ENCODE measurements around the gene MEOX2. TPM values are rescaled to one million over a fixed set of nuclear protein-coding genes. Genes with fewer than 3 reads are reported as not detected.
A peak's percentile ranks its signal among the peaks of the same experiment; 100 is the strongest.

MEOX2 gene
- total RNA-seq, 1 experiment from 2014 or later = not detected

- H2AFZ ChIP-seq (ENCODE audit: low read length) = peak within 1 kb of the TSS; percentile 32
- H4K5ac ChIP-seq (ENCODE audit: insufficient read length, low read depth, low read length) = no peak within 1 kb of the TSS
- Mint-ChIP-seq H3K9me3 (no peaks in the 10 kb centered on the region), H3K27ac (peak within 1 kb of the TSS in 1 of 3 experiments; percentile 0; a peak in 1 of 7 replicates), H3K36me3 (ENCODE audit: insufficient read depth in 1 of 3, low read depth in 3 of 3) (no peaks in the 10 kb centered on the region; a peak in 1 of 7 replicates), H3K4me1 (peaks cover 5% of the 10 kb centered on the region in 2 experiments; a peak in 3 of 4 replicates), H3K4me3 (no peak within 1 kb of the TSS), H3K27me3 (ENCODE audit: low read depth) (no peaks in the 10 kb centered on the region)
- WGBS (ENCODE audit: extremely low coverage, insufficient read length, low lambda C conversion rate) = no CpG with 5 or more reads among the region's 5 CpGs
- H2BK12ac ChIP-seq (ENCODE audit: insufficient read length, low read depth, low read length) = no peak within 1 kb of the TSS
- H3K9me3 ChIP-seq (ENCODE audit: control insufficient read depth, low read depth, low read length) = no peaks in the 10 kb centered on the region
- no peak within 1 kb of the TSS for H2BK120ac ChIP-seq (ENCODE audit: low read depth, low read length, poor library complexity, severe bottlenecking)
- H4K91ac ChIP-seq (ENCODE audit: insufficient read length, low read depth, low read length) = no peak within 1 kb of the TSS
- no peak within 1 kb of the TSS for H3K27ac ChIP-seq (ENCODE audit: insufficient read length, low read depth, low read length)
- H3K79me1 ChIP-seq (ENCODE audit: insufficient read depth, low read depth, low read length, poor library complexity, severe bottlenecking) = no peaks in the 10 kb centered on the region
- H4K8ac ChIP-seq (replicated peaks; ENCODE audit: insufficient read length, low read depth, low read length) = no peak within 1 kb of the TSS
- H2BK5ac ChIP-seq (ENCODE audit: insufficient read length, low read length) = no peak within 1 kb of the TSS
- H2BK20ac ChIP-seq (ENCODE audit: low read depth, low read length, poor library complexity, severe bottlenecking) = no peak within 1 kb of the TSS
- no peaks in the 10 kb centered on the region for H3K4me1 ChIP-seq (ENCODE audit: insufficient read depth, low read length)
- H3K23me2 ChIP-seq (ENCODE audit: insufficient read length, low read depth, low read length, poor library complexity, severe bottlenecking) = no peaks in the 10 kb centered on the region
- no peak within 1 kb of the TSS for H3K23ac ChIP-seq (ENCODE audit: insufficient read length, low read depth, low read length)
- H3K9ac ChIP-seq (ENCODE audit: extremely low read depth, insufficient read length, low read length) = no peak within 1 kb of the TSS
- no peak within 1 kb of the TSS for H3K4ac ChIP-seq (ENCODE audit: low read depth, low read length)
- H3K14ac ChIP-seq (ENCODE audit: insufficient read depth, low read length) = no peak within 1 kb of the TSS
- no peak within 1 kb of the TSS for H2BK15ac ChIP-seq (ENCODE audit: low read depth, low read length)
- TF ChIP-seq CTCF (conservative IDR thresholded peaks at IDR 0.05) = no peak
- H4K20me1 ChIP-seq (ENCODE audit: control insufficient read depth, insufficient read depth, insufficient read length) = no peaks in the 10 kb centered on the region
- no peak within 1 kb of the TSS for H2AK5ac ChIP-seq (ENCODE audit: insufficient read length, low read length)
- H3K27me3 ChIP-seq (ENCODE audit: insufficient read depth, low read length) = no peaks in the 10 kb centered on the region
- H3K18ac ChIP-seq (ENCODE audit: insufficient read length, low read depth, low read length) = no peak within 1 kb of the TSS
- H3T11ph ChIP-seq (ENCODE audit: low read length) = no peak within 1 kb of the TSS
- no peak within 1 kb of the TSS for H3K4me2 ChIP-seq (ENCODE audit: insufficient read depth, insufficient read length, low read length)
- no peak for DNase-seq
- no peaks in the 10 kb centered on the region for H3K79me2 ChIP-seq (ENCODE audit: insufficient read depth, low read length)
- H3K56ac ChIP-seq (ENCODE audit: insufficient read length, low read depth, low read length) = no peak within 1 kb of the TSS
Measured at GRCh38 chr7:15561835-15562234, 124.6 kb downstream of the MEOX2 start, which contains the start of gene AGMO. Gene AGMO (minus strand): TSS chr7:15562015.

Other genes starting within 250 kb of the MEOX2 start
- gene AGMO, start 124.7 kb downstream of the MEOX2 start, total RNA-seq (2021) = 0.70 and 0.83 TPM in 2 replicates